A549 (cell line): ENCODE data around the gene RET. TPM values are rescaled to one million over a fixed set of nuclear protein-coding genes. Genes with fewer than 3 reads are reported as not detected.

ENCODE experiments used
- ATAC-seq, 2 experiments: fragments of 200-7000 bp in 1 of 2; fragments of >200 bp in 1 of 2; cut with Nextera tagmentation in 1 of 2; cut with Tn5 transposase in 1 of 2; 3 replicates each; pipeline versions ENCODE4 v1.8.0 to v1.9.1; 2018 to 2020; ENCODE audit warnings: mild to moderate bottlenecking in 1 of 2, moderate library complexity in 1 of 2
- CTCF ChIA-PET: fragments of 300-600 bp; sonication (Branson Sonifier 250); formaldehyde crosslinking; extraction: SDS; loops from one replicate; lab custom pipeline; 2021; ENCODE audit warnings: antibody characterized with exemption, inconsistent platforms; lab: Yijun Ruan, JAX
- POLR2A ChIA-PET: fragments of 350-600 bp; formaldehyde crosslinking; extraction: SDS; loops from one replicate; lab custom pipeline; 2021; ENCODE audit warnings: antibody characterized with exemption, inconsistent platforms; lab: Yijun Ruan, JAX
- DNase-seq, 2 experiments: peaks; one replicate each; pipeline versions ENCODE4 v3.0.0 to v3.0.0-alpha.2; 2011 to 2016; ENCODE audit warnings: low read depth in 1 of 2, low spot score in 1 of 2
- FAIRE-seq: peaks from 2 replicates; lab custom pipeline; 2011; peaks lifted over from hg19 to GRCh38; lab: Jason Lieb, UNC
- H3K27ac ChIP-seq, 2 experiments: fragments of >200 bp; sonication (Bioruptor Twin); formaldehyde crosslinking; 3 replicates each; pipeline ENCODE4 v1.5.1; 2016 to 2017
- H3K4me1 ChIP-seq: fragments of >200 bp; sonication (Bioruptor Twin); formaldehyde crosslinking; 3 replicates; pipeline ENCODE4 v1.6.1; 2016
- H3K4me2 ChIP-seq: fragments of >200 bp; sonication (Bioruptor Twin); formaldehyde crosslinking; 3 replicates; pipeline ENCODE4 v1.6.1; 2016
- H3K4me3 ChIP-seq: fragments of >200 bp; sonication (Bioruptor Twin); formaldehyde crosslinking; 3 replicates; pipeline ENCODE4 v1.5.1; 2016
- H3K9me3 ChIP-seq: fragments of >200 bp; sonication (Bioruptor Twin); formaldehyde crosslinking; 3 replicates; pipeline ENCODE4 v1.6.1; 2016
- BHLHE40 ChIP-seq: IDR thresholded peaks from 2 replicates; pipeline ENCODE4 v1.6.1; 2012; ENCODE audit warnings: low read depth, low read length, inconsistent platforms
- CBX8 ChIP-seq: fragments of 200-600 bp; sonication (generic); IDR thresholded peaks from 2 replicates; pipeline ENCODE4 v1.6.1; 2016
- CHD2 ChIP-seq: fragments of 150-350 bp; IDR thresholded peaks from 2 replicates; pipeline ENCODE4 v1.6.1; 2014; ENCODE audit warnings: low read length; ENCODE audit not compliant: partially characterized antibody
- CHD4 ChIP-seq: fragments of 200-600 bp; sonication (generic); IDR thresholded peaks from 2 replicates; pipeline ENCODE4 v1.6.1; 2016; ENCODE audit warnings: antibody characterized with exemption, mild to moderate bottlenecking, borderline replicate concordance
- EHF ChIP-seq: fragments of 250-450 bp; sonication (Bioruptor Pico); IDR thresholded peaks from 2 replicates; pipeline ENCODE4 v1.5.0; 2020; ENCODE audit warnings: mild to moderate bottlenecking
- FOSB ChIP-seq: fragments of 250-450 bp; sonication (Bioruptor Pico); IDR thresholded peaks from 2 replicates; pipeline ENCODE4 v1.5.0; 2020; ENCODE audit warnings: mild to moderate bottlenecking, moderate library complexity
- FOXS1 ChIP-seq: fragments of 250-450 bp; sonication (Bioruptor Pico); IDR thresholded peaks from 2 replicates; pipeline ENCODE4 v1.5.0; 2020; ENCODE audit warnings: mild to moderate bottlenecking, moderate library complexity
- GATA3 ChIP-seq: IDR thresholded peaks from 2 replicates; pipeline ENCODE4 v1.6.1; 2012; ENCODE audit warnings: borderline replicate concordance
- HDAC2 ChIP-seq: fragments of 200-600 bp; sonication (generic); IDR thresholded peaks from 2 replicates; pipeline ENCODE4 v1.6.1; 2016
- JUN ChIP-seq, 2 experiments: fragments of >200 bp; sonication (Bioruptor Twin); formaldehyde crosslinking; IDR thresholded peaks; 2 replicates in 1 of 2; 3 replicates in 1 of 2; pipeline ENCODE4 v1.6.1; 2016 to 2017
- JUNB ChIP-seq: fragments of >200 bp; sonication (Bioruptor Twin); formaldehyde crosslinking; IDR thresholded peaks from 2 replicates; pipeline ENCODE4 v1.6.1; 2016
- MAFK ChIP-seq: fragments of 450-650 bp; IDR thresholded peaks from 2 replicates; pipeline ENCODE4 v1.6.1; 2014; ENCODE audit not compliant: partially characterized antibody
- MYC ChIP-seq: IDR thresholded peaks from 2 replicates; pipeline ENCODE4 v1.6.1; 2012; ENCODE audit warnings: mild to moderate bottlenecking, inconsistent platforms, low read length, improper control_type of control experiment, borderline replicate concordance
- NFE2L2 ChIP-seq: fragments of 150-350 bp; conservative IDR thresholded peaks from 2 replicates; pipeline ENCODE4 v1.6.1; 2014; ENCODE audit warnings: low read length
- POLR2AphosphoS2 ChIP-seq: conservative IDR thresholded peaks from 2 replicates; pipeline ENCODE4 v1.6.1; 2012; ENCODE audit warnings: low read length, improper control_type of control experiment, inconsistent platforms
- RAD21 ChIP-seq, 2 experiments: fragments of >200 bp in 1 of 2; sonication (Bioruptor Twin) in 1 of 2; formaldehyde crosslinking in 1 of 2; IDR thresholded peaks in 1 of 2; conservative IDR thresholded peaks in 1 of 2; 2 replicates in 1 of 2; 3 replicates in 1 of 2; pipeline ENCODE4 v1.6.1; 2012 to 2018; ENCODE audit warnings: inconsistent platforms in 1 of 2
- RCOR1 ChIP-seq: fragments of 150-350 bp; IDR thresholded peaks from 2 replicates; pipeline ENCODE4 v1.6.1; 2014; ENCODE audit warnings: antibody characterized with exemption, low read length, low read depth
- RNF2 ChIP-seq: fragments of 200-600 bp; sonication (generic); IDR thresholded peaks from 2 replicates; pipeline ENCODE4 v1.6.1; 2016; ENCODE audit warnings: low read depth, mild to moderate bottlenecking, antibody characterized with exemption, moderate library complexity, borderline replicate concordance
- SREBF2 ChIP-seq: fragments of 450-650 bp; IDR thresholded peaks from 2 replicates; pipeline ENCODE4 v1.6.1; 2014; ENCODE audit warnings: mild to moderate bottlenecking, moderate library complexity
- ZC3H11A ChIP-seq: fragments of 450-650 bp; IDR thresholded peaks from 2 replicates; pipeline ENCODE4 v1.6.1; 2014; ENCODE audit warnings: antibody characterized with exemption, mild to moderate bottlenecking
- ZFP36 ChIP-seq: fragments of 450-650 bp; IDR thresholded peaks from 2 replicates; pipeline ENCODE4 v1.6.1; 2014; ENCODE audit warnings: borderline replicate concordance; ENCODE audit not compliant: partially characterized antibody
- WGBS: methylation state at CpG from one replicate; pipeline ENCODE4 v1.1.6; 2017; ENCODE audit errors: missing lambda C conversion rate; 5-methylcytosine and 5-hydroxymethylcytosine counted together
- polyA plus RNA-seq, 4 experiments: library from polyadenylated mRNA; depleted of rRNA in 3 of 4; stranded (reverse); fragments of >200 nt; fragmentation: RNase III in 1 of 4; extraction: RNeasy Plus Mini Kit Qiagen cat#74134 plus additional on column Dnase treatment in 1 of 4; gene quantifications; 2 replicates in 3 of 4; 3 replicates in 1 of 4; pipeline ENCODE4 v1.2.3, GENCODE V29; 2011 to 2017
- TF ChIP-seq, protein P1 (sequence below): IDR thresholded peaks from 2 replicates; pipeline ENCODE4 v1.6.1; 2012
- TF ChIP-seq, protein P2 (sequence below): IDR thresholded peaks from 2 replicates; pipeline ENCODE4 v1.6.1; 2012; ENCODE audit warnings: low read depth, borderline replicate concordance
- TF ChIP-seq, protein P3 (sequence below): fragments of 250-450 bp; sonication (Bioruptor Pico); IDR thresholded peaks from 2 replicates; pipeline ENCODE4 v1.5.0; 2020; ENCODE audit warnings: low read depth, mild to moderate bottlenecking, moderate library complexity
- TF ChIP-seq, protein P4 (sequence below): fragments of >200 bp; sonication (Bioruptor Twin); formaldehyde crosslinking; IDR thresholded peaks from 3 replicates; pipeline ENCODE4 v1.6.1; 2016
- TF ChIP-seq, protein P5 (sequence below): fragments of >200 bp; sonication (Bioruptor Twin); formaldehyde crosslinking; IDR thresholded peaks from 3 replicates; pipeline ENCODE4 v1.5.1; 2016
- TF ChIP-seq, protein P6 (sequence below): fragments of >200 bp; sonication (Bioruptor Twin); formaldehyde crosslinking; IDR thresholded peaks from 2 replicates; pipeline ENCODE4 v1.6.1; 2016

RET gene
- polyA plus RNA-seq, 2 of the 4 experiments (the other 2 are of a cell fraction): 0.08 to 0.41 TPM

DNA sequence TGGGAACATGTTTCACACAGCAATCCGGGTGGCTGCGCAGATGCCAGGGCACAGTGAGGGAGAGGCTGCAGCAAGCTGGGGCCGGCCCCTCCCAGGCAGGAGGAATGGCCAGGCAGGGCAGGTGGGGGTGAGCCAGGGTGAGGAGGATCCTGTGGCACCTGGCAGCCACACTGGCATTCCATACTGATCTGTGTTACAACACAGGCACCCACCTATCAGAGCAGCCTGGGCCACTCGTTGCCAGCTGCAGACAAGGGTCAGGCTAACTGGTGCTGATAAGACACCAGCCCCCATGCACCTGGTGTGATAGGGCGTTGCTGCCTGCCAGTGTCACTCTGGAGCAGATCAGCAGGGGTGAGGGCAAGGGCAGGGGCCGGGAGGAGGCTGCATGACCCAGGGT lies 16.6 kb upstream of the RET start:
- FAIRE-seq: no peak
- H3K9me3 ChIP-seq: no peaks in the 10 kb centered on the region
- whole genome bisulfite sequencing: 63% methylated on average over 3 of the region's 6 CpGs

DNA sequence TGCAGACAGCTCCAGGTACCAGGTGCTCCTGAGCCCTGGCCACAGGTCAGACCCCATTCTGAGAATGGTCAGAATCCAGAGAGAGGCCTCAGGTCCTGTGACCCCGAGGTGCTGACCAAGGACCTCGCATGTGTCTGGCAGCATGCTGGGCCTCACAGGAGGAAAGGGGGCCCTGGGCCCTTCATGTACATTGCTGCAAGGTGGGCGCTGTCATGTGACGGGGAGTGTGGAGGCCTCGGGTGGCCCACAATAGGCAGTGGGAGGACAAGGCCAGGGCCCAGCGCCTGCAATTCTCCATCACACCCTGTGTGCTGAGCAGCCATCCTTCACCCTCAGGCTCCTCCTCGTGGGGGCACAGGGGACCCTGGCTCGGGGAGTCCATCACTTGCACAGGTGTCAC lies 15.5 kb upstream of the RET start:
- POLR2A ChIA-PET: no interaction called here
- H3K4me2 ChIP-seq: no peak overlapping the region
- ATAC-seq: no peak
- CTCF ChIA-PET: no interaction called here
- H3K27ac ChIP-seq: no peak overlapping the region
- no peak overlapping the region for H3K4me3 ChIP-seq
- no peak for FAIRE-seq
- no peak for DNase-seq
- H3K4me1 ChIP-seq: no peaks in the 10 kb centered on the region
- no peak for TF ChIP-seq EHF
- TF ChIP-seq, protein P1, sequence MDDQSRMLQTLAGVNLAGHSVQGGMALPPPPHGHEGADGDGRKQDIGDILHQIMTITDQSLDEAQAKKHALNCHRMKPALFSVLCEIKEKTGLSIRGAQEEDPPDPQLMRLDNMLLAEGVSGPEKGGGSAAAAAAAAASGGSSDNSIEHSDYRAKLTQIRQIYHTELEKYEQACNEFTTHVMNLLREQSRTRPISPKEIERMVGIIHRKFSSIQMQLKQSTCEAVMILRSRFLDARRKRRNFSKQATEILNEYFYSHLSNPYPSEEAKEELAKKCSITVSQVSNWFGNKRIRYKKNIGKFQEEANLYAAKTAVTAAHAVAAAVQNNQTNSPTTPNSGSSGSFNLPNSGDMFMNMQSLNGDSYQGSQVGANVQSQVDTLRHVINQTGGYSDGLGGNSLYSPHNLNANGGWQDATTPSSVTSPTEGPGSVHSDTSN: no peak
- TF ChIP-seq RAD21 (conservative IDR thresholded peaks at IDR 0.05 in 1 of 2, IDR thresholded peaks at IDR 0.05 in 1 of 2): no peak
- TF ChIP-seq, protein P2, sequence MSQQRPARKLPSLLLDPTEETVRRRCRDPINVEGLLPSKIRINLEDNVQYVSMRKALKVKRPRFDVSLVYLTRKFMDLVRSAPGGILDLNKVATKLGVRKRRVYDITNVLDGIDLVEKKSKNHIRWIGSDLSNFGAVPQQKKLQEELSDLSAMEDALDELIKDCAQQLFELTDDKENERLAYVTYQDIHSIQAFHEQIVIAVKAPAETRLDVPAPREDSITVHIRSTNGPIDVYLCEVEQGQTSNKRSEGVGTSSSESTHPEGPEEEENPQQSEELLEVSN: no peak
- no peak for TF ChIP-seq ZC3H11A
- no peak for TF ChIP-seq MYC
- TF ChIP-seq, protein P3, sequence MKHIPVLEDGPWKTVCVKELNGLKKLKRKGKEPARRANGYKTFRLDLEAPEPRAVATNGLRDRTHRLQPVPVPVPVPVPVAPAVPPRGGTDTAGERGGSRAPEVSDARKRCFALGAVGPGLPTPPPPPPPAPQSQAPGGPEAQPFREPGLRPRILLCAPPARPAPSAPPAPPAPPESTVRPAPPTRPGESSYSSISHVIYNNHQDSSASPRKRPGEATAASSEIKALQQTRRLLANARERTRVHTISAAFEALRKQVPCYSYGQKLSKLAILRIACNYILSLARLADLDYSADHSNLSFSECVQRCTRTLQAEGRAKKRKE: no peak
- TF ChIP-seq CHD2: no peak
- TF ChIP-seq, protein P4, sequence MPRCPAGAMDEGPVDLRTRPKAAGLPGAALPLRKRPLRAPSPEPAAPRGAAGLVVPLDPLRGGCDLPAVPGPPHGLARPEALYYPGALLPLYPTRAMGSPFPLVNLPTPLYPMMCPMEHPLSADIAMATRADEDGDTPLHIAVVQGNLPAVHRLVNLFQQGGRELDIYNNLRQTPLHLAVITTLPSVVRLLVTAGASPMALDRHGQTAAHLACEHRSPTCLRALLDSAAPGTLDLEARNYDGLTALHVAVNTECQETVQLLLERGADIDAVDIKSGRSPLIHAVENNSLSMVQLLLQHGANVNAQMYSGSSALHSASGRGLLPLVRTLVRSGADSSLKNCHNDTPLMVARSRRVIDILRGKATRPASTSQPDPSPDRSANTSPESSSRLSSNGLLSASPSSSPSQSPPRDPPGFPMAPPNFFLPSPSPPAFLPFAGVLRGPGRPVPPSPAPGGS: no peak
- TF ChIP-seq NFE2L2: no peak
- no peaks in the 10 kb centered on the region for H3K9me3 ChIP-seq
- 55% methylated on average over 6 of the region's 8 CpGs for WGBS

More for the DNA sequence above, 16.6 kb upstream of the RET start:
- CTCF ChIA-PET: no interaction called here
- POLR2A ChIA-PET: no interaction called here
- no peak for TF ChIP-seq RCOR1
- no peak for TF ChIP-seq POLR2AphosphoS2
- no peak for TF ChIP-seq JUN (IDR thresholded peaks at IDR 0.05)
- no peak for TF ChIP-seq MAFK
- no peak for TF ChIP-seq SREBF2
- TF ChIP-seq, protein P1: no peak
- TF ChIP-seq BHLHE40: no peak
- TF ChIP-seq, protein P5, sequence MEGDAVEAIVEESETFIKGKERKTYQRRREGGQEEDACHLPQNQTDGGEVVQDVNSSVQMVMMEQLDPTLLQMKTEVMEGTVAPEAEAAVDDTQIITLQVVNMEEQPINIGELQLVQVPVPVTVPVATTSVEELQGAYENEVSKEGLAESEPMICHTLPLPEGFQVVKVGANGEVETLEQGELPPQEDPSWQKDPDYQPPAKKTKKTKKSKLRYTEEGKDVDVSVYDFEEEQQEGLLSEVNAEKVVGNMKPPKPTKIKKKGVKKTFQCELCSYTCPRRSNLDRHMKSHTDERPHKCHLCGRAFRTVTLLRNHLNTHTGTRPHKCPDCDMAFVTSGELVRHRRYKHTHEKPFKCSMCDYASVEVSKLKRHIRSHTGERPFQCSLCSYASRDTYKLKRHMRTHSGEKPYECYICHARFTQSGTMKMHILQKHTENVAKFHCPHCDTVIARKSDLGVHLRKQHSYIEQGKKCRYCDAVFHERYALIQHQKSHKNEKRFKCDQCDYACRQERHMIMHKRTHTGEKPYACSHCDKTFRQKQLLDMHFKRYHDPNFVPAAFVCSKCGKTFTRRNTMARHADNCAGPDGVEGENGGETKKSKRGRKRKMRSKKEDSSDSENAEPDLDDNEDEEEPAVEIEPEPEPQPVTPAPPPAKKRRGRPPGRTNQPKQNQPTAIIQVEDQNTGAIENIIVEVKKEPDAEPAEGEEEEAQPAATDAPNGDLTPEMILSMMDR: no peak
- no peak for TF ChIP-seq HDAC2
- no peak for TF ChIP-seq CHD4
- TF ChIP-seq GATA3: no peak
- TF ChIP-seq FOXS1 (CRISPR knock-in tag): no peak
- no peak for TF ChIP-seq JUNB
- TF ChIP-seq ZFP36: no peak
- no peak for TF ChIP-seq CBX8
- no peak for TF ChIP-seq ZC3H11A
- TF ChIP-seq FOSB: no peak
- TF ChIP-seq RNF2: no peak
- TF ChIP-seq, protein P6, sequence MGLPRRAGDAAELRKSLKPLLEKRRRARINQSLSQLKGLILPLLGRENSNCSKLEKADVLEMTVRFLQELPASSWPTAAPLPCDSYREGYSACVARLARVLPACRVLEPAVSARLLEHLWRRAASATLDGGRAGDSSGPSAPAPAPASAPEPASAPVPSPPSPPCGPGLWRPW: no peak
- Histone ChIP-seq H3K27ac (no peak overlapping the region), H3K4me3 (no peak overlapping the region), H3K4me1 (no peaks in the 10 kb centered on the region), H3K4me2 (no peak overlapping the region)
- no peak for DNase-seq
- ATAC-seq: no peak
